HL-60/S4 treated with retinoic acid at 250 ng/mL for 4 days and 3 days (cell line): Measurements from ENCODE around the gene SLC35G2.
"Not testable (repeated sequence)": the region's sequence is repeated elsewhere in the genome, so short reads cannot be mapped to it uniquely, and the experiment has no call there.

ENCODE experiments used
- in situ Hi-C: fragments of 300-500 bp; cut with MboI; formaldehyde crosslinking; loops from 2 replicates; pipeline ENCODE4 v1.7.0; 2022; ENCODE audit warnings: low sequenced_read_pairs

Gene SLC35G2

DNA sequence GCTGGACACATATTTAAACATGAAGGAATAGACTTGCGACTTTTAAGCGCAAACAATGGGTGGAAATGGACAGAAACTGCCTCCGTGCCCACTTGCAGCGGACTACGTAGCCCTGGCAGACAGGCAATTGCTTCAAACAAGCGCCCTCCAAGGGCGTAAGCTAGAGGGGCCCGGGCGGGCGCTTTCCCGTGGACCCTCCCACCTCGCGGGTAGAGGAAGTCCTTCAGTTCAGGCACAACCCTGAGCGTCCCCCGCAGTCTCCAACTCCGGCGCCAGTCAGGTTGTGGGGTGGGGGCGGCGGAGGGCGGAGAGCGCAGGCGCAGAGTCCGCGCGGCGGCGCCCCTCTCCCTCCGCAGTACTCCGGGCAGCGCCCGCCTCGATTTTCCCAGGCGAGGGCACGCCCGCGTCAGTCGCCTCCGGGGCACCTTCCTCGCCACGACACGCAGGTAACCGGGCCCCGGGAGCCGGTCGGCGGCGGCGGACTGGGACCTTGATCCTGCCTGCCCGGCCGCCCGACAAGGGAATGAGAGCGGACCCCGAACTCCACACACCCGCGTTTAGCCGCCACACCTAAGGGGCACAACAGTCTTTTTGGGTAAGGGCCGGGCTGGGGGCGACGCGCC lies at the start of gene SLC35G2:
SLC35G2 (plus strand) TSS at position 358 of the 623 bp plus-strand sequence. CDS start 35,335 bp downstream, outside the sequence.
- in situ Hi-C loops = no loop called here

DNA sequence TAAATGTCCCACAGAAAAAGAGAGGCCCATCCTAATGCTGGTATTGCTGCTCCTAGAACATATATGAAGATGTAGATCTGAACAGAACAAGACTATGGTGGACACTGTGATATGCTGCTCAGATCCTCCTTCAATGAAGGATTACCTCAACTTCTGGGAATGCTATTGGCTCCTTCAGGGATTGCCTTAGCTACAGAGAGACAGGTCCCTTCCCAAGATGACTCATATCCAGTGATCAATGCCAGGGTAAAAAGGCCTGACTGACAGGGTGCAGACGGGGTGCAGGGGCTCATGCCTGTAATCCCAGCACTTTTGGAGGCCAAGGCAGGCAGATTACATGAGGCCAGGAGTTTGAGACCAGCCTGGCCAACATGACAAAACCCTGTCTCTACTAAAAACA lies 46.2 kb upstream of the SLC35G2 start:
- in situ Hi-C loops = no loop called here

- in situ Hi-C loops = no loop called here
Measured at GRCh38 chr3:136778865-136779264, 40.1 kb upstream of the SLC35G2 start.

GRCh38 chr3:136780741-136781140 lies 38.2 kb upstream of the SLC35G2 start:
- in situ Hi-C loops = no loop called here

DNA sequence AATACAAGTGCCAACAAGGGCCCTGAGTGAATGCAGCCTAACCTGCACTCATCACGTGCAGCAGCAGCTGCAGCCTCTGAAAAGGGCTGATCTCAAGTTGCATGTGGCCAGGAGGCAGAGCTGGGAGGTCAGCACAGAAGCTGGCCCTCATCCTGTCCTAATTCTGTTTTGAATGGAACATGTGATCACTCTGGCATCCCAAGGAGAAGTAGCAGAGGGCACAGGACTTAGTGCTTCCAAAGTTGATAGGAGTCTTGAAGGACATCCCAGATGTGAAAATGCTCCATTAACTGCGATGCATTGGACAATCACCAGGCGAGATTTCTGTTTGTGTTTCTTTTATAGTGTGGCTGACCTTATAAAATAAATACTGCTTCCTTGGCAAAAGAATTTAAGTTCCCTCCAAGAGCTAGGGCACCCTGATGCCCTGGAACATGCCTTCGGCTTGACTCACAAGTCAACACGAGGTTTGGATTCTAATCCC lies 35.2 kb upstream of the SLC35G2 start:
- in situ Hi-C loops = no loop called here

DNA sequence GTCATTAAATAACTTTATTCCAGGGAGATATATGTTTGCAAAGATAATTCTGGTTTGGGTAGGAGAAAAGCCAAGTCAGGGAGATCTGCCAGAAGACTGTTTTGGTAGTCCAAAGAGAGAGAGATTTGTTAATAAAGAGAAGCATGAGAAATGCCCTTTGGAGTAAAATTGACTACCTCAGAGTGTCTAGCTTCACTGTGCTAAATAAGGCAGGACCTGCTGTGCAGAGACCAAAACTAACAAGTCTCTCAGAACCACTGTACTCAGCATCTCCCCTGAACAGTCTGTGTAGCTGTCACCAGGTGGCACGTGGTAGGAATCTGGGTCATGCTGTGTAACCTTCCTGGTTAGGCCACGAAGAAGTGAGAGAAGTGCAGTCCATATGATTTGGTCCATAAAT lies 31.6 kb upstream of the SLC35G2 start:
- in situ Hi-C loops = no loop called here

- in situ Hi-C loops = no loop called here
Measured at GRCh38 chr3:136788154-136788553, 30.8 kb upstream of the SLC35G2 start.

DNA sequence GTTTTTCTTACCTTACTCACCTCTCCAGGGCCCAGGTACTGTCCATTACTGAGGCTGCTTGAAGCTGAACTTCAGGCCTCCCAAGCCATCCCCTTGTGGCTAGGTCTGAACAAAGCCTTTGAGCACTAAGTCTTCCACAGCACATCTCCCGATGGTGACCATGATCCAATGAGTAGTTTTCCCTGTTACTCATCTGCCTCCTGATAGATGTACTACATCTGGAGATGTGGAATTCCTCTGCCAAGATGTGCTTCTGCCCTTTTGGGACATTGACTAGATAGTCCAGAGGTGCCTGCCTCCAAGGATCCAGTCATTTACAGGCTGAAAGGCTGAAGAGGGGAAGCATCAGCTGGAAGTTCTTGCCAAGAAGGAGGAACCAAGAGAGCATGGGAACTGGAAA lies 28.9 kb upstream of the SLC35G2 start:
- in situ Hi-C loops = no loop called here

DNA sequence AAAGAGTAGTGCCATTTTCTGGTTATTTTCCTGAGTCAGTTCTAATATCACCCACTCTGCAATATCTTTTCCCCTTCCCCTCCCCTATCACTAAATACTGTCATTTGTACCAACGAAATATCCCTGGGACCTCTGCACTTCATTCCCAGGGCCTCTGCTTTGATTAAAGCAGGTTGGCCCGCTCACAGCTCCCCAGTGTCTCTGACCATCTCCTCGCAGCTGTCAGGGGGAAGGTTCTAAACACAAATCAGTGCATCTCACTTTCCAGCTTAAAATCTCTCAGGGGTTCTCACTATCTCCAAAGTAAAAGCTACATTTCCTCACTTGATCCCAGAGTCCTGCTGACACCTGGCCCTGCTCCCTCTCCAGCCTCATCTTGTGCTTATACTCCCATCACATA lies 28.1 kb upstream of the SLC35G2 start:
- in situ Hi-C loops = no loop called here

DNA sequence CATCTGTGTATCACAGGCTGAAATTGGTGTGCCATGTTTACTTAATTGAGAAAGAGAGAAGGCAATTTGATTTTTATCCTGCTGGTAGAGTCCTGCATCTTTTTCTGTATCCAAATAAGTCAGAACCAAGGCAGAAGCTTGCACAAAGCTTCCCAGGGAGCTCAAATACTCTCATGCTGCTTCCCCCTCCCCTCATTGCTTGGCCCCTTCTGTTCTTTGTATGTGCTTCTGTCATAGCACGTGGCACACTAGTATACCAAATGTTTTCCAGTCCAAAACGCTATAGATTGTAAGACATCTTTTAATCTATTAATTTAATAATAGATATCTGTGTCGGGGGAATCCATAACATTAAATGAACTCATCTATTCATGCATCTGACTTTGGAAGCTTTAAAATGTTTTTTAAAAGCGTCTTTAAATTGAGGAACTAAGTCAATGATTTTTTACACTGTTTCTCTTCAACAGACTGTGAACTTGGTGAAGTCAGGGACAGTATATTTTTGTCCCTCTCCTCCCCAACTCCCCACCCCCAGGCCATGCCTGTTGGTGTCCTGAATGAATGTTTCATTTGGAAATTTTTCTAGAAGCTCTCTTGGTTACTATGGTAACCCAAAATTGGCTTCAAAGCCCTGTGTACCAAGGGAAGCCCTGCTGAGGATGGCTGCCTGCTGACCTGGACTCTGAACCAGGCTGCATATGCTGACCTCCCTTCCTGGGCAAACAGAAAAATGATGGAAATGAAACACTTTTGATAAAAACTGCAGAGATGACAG lies 26.2 kb upstream of the SLC35G2 start:
- in situ Hi-C loops = no loop called here

DNA sequence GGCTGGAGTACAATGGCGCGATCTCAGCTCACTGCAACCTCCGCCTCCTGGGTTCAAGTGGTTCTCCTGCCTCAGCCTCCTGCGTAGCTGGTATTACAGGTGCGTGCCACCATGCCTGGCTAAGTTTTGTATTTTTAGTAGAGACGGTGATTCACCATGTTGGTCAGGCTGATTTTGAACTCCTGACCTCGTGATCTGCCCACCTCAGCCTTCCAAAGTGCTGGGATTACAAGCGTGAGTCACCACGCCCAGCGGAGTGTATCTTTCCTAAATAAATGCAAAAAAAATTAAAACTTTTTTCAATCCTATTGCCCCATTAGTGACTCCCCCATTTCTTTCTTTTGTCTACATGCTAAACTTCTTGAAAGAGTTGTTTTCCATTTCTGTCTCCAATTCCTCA lies 17.8 kb upstream of the SLC35G2 start:
- in situ Hi-C loops = not testable (repeated sequence)

- in situ Hi-C loops = no loop called here
Measured at GRCh38 chr3:136802481-136802996, 16.4 kb upstream of the SLC35G2 start.

DNA sequence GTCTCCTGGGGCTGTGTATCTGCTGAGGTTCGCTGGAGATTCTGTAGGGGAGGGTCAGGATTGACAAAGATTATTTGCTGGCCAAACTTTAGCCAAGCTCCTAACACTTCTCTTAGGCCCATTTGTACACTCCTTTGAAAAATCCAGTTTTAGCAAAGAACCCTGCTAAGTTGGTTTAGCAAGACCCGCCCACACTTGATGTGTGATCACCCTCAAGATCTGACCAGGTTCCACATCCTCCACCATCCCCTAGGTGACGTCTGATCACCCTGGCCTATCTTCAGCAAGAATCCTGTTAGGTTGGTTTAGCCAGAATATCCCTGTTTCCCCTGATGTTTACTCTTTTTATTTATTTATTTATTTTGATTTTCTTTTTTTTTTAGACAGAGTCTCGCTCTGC lies 14.8 kb upstream of the SLC35G2 start:
- in situ Hi-C loops = no loop called here

GRCh38 chr3:136804813-136805212 lies 14.1 kb upstream of the SLC35G2 start:
- in situ Hi-C loops = no loop called here

DNA sequence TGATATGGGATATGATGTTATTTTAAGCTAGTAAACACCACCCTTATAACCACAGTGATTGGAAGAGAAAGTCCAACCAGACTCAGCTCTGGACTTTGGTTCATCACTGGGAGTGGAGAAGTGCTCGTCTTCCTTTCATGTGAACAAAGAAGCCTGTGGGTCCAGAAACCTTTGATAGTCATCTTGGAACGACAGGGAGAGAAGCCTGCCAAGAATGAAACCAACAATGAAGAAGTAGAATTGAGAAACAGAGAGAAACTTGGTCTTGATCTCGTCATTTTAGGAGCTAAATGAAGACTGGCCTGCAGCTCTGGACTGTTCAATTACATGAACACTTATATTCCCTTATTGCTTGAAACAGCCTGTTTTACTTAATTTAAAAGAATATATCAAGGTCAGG lies 13.1 kb upstream of the SLC35G2 start:
- in situ Hi-C loops = no loop called here

- in situ Hi-C loops = no loop called here
Measured at GRCh38 chr3:136811701-136812100, 7.2 kb upstream of the SLC35G2 start.

- in situ Hi-C loops = no loop called here
Measured at GRCh38 chr3:136817448-136817847, 1.5 kb upstream of the SLC35G2 start.

GRCh38 chr3:136818191-136818768 lies 646 bp upstream of the SLC35G2 start:
- in situ Hi-C loops = no loop called here

- in situ Hi-C loops = no loop called here
Measured at GRCh38 chr3:136819392-136819730, 435 bp downstream of the SLC35G2 start.

DNA sequence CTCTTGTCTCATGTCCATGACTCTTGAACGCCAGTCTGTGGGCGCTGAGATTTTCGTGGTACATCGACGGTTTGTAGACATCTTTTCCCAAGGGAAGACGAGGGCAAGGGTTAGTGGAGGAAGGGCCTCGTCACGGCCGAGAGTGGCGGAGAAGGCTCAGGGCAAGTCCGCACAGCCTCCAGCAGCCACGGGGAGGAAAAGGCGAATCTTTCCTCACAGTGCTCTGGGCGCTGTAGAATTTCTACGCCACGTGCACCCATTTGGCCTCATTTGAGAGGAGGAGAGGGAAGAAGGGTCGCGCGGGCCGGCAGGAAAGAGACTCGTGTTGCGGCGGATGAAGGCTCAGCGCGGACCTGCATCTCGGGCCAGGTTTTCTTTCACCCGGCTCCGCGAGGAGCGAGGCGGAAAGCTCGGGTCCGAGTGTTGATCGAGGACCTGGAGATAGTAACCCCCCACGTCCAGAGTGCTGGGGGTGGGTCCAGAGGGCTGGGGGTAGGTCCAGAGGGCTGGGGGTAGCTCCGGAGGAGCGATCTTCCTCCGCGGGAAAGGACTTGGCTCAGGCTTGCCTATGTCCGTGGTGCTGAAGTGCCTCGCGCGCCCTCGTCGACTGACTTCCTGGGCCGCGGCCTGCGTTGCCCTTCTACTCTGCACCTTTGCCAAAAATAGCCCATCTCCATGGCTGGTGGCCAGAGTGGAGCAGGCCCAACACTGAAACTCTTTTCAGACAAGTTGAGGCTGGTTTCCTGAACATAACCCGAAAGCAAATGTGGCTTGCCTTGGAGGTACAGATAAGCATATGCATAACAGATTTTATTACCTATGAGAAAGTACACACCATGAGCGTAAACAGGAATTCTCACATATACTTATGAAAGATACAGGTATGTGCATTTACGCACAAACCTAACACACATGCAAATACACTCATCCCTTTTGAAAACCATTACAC lies 1.1 kb downstream of the SLC35G2 start:
- in situ Hi-C loops = no loop called here

DNA sequence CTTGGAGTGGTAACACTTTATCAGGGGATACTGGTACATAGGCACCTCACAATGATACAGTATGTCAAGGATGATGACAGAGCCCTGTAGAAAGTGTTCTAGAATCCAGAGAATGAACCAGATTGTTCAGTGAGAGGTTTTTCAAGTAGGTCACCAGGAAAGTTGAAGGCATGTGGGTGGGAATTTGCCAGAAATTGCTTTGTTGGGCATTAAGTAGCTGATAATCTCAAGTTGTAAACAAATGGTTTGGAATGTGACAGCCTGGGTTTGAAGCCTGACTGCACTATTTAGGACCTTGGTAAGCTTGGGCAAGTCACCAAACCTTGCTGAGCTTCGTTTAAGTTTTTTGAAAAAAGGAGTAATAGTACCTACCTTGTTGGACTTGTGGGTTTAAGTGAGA lies 12.5 kb downstream of the SLC35G2 start:
- in situ Hi-C loops = no loop called here
